ENCODE data around the gene PEA15.

The PEA15 gene

DNA sequence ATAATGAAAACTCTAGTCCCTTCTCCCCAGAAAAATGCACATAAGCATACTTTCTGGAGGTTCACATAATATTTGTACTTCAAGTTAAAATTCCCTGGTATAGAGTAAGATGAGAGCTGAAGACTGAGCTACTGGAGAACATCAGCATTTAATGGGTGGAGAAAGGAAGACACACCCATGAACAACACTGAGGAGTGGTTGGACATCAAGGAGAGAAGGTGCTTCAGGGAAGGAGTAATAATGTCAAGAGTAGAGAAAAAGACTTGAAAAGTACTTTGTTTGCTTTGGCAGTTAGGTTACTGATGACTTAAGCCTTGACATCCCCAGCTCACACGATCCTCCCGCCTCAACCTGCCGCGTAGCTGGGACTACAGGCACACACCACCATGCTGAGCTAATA, 21.9 kb downstream of the PEA15 start:
- H3K4me3 ChIP-seq (replicated peaks; ENCODE audit: insufficient read depth, low read length), result no peak overlapping the region

DNA sequence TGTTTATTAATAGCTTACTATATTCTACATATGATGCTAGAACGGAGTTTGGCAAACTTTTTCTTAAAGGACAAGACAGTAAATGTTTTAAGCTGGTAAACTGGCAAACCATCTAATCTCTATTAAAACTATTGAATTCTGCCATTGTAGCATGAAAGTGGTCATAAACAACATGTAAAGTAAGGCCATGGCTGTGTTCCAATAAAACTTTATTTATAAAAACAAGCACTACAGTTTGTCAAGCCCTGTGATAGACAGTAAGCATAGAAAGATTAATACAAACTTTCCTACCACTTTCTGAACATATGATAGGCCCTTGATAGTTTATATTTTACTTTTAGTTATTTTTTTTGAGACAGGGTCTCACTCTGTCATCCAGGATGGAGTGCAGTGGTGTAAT, 22.4 kb downstream of the PEA15 start:
- TF ChIP-seq POLR2AphosphoS5 (IDR thresholded peaks at IDR 0.05; ENCODE audit: low read depth) (no peak), SPI1 (IDR thresholded peaks at IDR 0.05; ENCODE audit: borderline replicate concordance, low read depth) (no peak), GABPA (IDR thresholded peaks at IDR 0.05; ENCODE audit: low read depth) (no peak)
- TF ChIP-seq, protein P1, sequence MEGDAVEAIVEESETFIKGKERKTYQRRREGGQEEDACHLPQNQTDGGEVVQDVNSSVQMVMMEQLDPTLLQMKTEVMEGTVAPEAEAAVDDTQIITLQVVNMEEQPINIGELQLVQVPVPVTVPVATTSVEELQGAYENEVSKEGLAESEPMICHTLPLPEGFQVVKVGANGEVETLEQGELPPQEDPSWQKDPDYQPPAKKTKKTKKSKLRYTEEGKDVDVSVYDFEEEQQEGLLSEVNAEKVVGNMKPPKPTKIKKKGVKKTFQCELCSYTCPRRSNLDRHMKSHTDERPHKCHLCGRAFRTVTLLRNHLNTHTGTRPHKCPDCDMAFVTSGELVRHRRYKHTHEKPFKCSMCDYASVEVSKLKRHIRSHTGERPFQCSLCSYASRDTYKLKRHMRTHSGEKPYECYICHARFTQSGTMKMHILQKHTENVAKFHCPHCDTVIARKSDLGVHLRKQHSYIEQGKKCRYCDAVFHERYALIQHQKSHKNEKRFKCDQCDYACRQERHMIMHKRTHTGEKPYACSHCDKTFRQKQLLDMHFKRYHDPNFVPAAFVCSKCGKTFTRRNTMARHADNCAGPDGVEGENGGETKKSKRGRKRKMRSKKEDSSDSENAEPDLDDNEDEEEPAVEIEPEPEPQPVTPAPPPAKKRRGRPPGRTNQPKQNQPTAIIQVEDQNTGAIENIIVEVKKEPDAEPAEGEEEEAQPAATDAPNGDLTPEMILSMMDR (IDR thresholded peaks at IDR 0.05; ENCODE audit: insufficient read depth, low read length), result no peak
- TF ChIP-seq, protein P2, sequence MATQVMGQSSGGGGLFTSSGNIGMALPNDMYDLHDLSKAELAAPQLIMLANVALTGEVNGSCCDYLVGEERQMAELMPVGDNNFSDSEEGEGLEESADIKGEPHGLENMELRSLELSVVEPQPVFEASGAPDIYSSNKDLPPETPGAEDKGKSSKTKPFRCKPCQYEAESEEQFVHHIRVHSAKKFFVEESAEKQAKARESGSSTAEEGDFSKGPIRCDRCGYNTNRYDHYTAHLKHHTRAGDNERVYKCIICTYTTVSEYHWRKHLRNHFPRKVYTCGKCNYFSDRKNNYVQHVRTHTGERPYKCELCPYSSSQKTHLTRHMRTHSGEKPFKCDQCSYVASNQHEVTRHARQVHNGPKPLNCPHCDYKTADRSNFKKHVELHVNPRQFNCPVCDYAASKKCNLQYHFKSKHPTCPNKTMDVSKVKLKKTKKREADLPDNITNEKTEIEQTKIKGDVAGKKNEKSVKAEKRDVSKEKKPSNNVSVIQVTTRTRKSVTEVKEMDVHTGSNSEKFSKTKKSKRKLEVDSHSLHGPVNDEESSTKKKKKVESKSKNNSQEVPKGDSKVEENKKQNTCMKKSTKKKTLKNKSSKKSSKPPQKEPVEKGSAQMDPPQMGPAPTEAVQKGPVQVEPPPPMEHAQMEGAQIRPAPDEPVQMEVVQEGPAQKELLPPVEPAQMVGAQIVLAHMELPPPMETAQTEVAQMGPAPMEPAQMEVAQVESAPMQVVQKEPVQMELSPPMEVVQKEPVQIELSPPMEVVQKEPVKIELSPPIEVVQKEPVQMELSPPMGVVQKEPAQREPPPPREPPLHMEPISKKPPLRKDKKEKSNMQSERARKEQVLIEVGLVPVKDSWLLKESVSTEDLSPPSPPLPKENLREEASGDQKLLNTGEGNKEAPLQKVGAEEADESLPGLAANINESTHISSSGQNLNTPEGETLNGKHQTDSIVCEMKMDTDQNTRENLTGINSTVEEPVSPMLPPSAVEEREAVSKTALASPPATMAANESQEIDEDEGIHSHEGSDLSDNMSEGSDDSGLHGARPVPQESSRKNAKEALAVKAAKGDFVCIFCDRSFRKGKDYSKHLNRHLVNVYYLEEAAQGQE (IDR thresholded peaks at IDR 0.05; ENCODE audit: insufficient replicate concordance, low read depth), result no peak
- H3K27ac ChIP-seq (replicated peaks), result no peak overlapping the region
- no peak for DNase-seq (ENCODE audit: low read depth in 1 of 2, low spot score in 1 of 2)
- H3K27me3 ChIP-seq (ENCODE audit: insufficient read depth, poor library complexity, severe bottlenecking), result no peaks in the 10 kb centered on the region
- H3K4me3 ChIP-seq (replicated peaks; ENCODE audit: insufficient read depth, low read length), result no peak overlapping the region

More for the DNA sequence above, 21.9 kb downstream of the PEA15 start:
- H3K27ac ChIP-seq (replicated peaks), result no peak overlapping the region
- TF ChIP-seq, protein P2 (IDR thresholded peaks at IDR 0.05; ENCODE audit: insufficient replicate concordance, low read depth), result no peak
- TF ChIP-seq POLR2AphosphoS5 (IDR thresholded peaks at IDR 0.05; ENCODE audit: low read depth) (no peak), GABPA (IDR thresholded peaks at IDR 0.05; ENCODE audit: low read depth) (no peak), SPI1 (IDR thresholded peaks at IDR 0.05; ENCODE audit: borderline replicate concordance, low read depth) (no peak)
- TF ChIP-seq, protein P1 (IDR thresholded peaks at IDR 0.05; ENCODE audit: insufficient read depth, low read length), result no peak
- DNase-seq (ENCODE audit: low read depth in 1 of 2, low spot score in 1 of 2), result no peak
- H3K27me3 ChIP-seq (ENCODE audit: insufficient read depth, poor library complexity, severe bottlenecking), result no peaks in the 10 kb centered on the region

DNA sequence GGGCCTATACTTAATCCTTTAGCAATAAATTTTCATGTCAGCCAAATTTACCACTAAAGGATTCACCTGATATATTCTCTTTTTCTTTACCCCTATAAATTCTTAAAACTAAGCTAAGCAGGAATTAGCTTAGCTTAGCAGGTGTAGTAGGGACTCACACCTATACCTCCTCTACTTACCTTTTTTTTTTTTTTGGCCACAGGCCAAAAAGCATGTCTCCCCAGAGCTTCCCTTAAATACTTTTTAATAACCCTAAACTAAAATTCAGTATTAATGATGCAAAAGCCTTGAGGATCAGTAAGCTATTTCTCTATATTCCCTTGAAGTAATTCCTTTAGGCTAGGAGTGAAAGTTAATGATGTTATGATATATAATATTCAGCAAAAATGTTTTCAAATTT, 23.2 kb downstream of the PEA15 start:
- H3K4me3 ChIP-seq (replicated peaks; ENCODE audit: insufficient read depth, low read length), result no peak overlapping the region
- TF ChIP-seq, protein P1 (IDR thresholded peaks at IDR 0.05; ENCODE audit: insufficient read depth, low read length), result no peak
- TF ChIP-seq, protein P2 (IDR thresholded peaks at IDR 0.05; ENCODE audit: insufficient replicate concordance, low read depth), result no peak
- no peak for TF ChIP-seq GABPA (IDR thresholded peaks at IDR 0.05; ENCODE audit: low read depth)
- no peak overlapping the region for H3K27ac ChIP-seq (replicated peaks)
- DNase-seq (ENCODE audit: low read depth in 1 of 2, low spot score in 1 of 2), result no peak
- no peaks in the 10 kb centered on the region for H3K27me3 ChIP-seq (ENCODE audit: insufficient read depth, poor library complexity, severe bottlenecking)
